ENCODE results near the gene NIN.
"Not testable (repeated sequence)": the region's sequence is repeated elsewhere in the genome, so short reads cannot be mapped to it uniquely, and the experiment has no call there.

Gene NIN

DNA sequence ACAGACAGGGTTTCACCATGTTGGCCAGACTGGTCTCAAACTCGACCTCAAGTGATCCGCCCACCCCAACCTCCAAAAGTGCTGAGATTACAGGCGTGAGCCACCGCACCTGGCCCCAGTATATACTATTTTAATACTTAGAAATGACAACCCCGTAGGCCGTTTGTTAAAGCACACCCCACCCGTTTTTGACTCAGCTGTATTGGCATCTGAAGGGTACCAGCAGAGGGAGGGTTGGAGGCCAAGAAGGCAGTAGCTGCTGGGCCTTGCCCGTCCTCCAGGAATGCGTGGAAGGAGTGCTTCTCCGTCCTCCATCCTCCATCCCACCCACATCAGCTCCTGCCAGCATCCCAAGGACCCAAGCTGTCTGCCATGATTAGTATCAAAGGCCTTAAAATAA, 6.3 kb upstream of the NIN start:
- DNase-seq, result no peak

DNA sequence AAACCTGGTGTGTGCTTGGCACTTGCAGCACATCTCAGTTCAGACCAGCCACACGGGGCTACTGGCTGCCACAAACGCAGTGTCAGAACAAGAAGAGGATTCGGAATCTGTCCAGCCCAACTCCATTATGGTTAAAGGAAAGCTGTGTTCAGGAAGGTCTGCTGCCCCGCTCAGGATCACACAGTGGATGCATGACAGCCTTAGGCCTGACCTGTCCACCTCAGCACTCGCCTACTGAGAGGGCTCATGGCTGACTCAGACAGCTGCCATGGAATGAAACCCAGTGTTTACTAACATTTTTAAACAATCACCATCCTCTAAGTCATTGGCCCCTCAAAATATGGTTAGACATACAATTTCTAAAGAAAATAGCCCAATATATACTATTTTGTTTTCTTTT, 5.6 kb upstream of the NIN start:
- no peak for DNase-seq

DNA sequence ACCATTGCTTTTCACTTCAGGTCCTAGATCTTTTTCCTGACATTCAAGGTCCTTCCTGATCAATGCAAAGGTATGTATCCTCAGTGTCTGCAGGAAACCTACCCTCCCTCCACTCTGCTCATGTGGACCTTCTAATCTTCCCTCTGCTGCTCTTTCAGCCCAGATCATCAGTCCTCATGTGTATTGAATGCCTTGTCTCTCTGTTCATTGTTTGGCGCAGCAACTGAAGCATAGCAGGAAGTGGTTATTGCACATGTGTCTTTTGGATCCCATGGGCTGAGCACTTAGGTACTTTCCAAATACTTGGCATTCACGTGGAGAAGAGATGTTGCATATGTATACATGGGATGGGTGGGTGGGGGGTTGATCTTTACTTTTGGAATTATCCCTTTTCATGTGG, 4.3 kb upstream of the NIN start:
- DNase-seq, result no peak

DNA sequence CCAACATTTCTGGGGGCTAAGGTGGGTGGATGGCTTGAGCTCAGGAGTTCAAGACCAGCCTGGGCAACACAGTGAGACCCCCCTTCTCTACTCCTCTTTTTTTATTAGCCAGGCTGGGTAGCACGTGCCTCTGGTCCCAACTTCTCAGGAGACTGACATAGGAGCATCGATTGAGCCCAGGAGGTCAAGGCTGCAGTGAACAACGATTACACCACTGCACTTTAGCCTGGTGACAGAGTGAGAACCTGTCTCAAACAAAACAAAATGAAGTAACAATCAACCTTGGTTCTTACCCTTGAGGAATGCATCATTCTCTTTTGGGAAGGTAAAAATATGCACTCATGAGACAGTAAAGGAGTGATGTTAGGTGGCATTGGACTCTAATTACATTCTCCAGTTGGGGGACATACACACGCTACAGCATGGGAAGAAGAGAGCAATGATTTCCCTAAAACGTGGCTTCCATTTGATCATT, 3.9 kb upstream of the NIN start:
- no peak for DNase-seq

DNA sequence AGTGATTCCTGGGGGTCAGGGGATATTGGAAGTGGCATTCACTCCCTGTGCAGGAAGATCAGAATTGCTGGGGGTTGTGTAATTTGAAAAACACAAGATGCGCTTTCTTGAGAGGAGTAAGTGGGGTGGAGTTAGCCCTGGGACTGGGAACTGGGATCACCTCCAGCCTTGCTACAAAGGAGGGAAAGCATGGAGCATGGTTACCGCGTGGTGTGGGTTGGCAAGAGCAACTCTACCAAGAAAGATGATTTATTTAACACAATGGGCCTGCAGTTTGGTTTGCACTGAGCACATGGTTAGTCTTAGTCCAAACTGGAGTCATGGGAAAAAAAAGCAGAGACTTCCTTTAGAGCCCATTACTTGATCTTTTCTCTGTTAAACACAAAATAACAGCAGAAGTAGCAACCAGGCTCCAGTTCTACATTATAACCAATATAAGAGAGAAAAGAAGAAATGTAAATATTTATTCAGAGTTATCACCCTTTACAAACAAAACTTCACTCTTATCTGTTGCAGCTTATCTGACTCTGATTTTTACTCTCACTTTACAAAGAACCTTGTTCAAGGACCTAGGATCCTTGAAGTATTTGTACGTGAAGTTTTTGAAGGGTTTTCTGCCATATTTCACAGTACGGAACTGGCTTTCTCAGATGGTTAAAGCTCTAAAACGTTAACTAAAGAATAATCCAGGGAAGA, 2.1 kb upstream of the NIN start:
- DNase-seq, result no peak

DNA sequence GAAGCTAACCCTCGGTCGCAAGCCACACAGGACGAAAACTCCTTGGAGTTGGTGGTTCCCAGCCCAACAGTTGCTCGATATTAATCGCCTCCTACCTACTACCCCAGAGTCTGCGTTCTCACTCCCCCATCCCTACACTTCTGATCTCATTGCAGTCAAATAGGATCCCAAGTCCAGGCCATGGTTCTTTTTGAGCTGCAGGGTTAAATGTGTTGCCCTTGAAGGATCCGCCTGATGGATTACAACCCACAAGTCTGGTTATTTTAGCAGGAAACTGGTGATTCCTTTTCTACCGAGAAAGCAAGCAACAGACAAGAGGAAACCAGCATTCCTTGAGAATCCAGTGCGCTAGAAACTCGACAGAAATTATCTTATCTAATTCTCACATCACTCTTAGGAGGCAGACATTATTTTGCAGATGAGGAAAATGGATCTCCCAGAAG, 785 bp upstream of the NIN start:
- DNase-seq, result no peak

DNA sequence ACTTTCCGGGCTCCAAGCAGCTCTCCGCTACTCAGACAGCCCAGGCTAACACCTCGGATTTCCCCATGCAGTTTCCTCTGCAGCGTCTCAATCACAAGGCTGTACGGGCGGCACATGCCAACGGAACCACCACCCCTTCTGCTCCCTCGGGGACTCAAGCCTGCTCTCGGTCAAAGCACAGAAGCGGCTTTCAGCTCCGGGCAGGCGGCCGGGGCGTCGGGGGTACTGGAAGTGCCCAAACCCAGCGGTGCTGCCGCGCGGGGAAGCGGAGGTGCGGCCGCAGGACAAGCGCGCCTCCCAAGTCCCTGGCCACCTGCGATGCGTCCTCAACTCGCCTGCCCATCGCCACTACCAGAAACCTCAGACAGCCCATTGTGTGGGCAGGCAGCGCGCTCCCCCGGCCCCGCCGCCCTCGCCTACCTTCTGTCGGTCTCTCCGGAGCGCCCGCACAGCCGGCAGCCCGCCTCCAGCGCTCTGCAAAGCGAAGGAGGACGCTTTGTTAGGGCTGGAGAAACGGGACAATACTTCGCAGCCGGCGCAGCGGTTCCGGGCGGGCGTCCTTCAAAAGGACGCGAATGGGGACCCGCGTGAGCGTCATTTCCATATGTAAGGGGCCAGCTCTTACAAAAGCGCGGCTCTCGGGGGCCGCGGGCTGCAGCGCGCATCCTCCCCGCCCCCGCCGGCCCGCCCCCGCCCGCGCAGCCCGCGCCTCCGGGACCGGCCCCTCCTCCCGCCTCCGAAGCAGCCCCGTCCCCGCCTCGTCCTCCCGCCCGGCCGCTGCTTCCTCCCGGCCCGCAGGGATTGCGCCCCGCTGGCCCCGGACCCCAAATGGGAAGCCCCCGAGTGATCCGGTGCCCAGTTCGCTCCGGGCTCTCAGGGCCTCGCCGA, 674 bp downstream of the NIN start:
- peak; percentile 57 for DNase-seq

DNA sequence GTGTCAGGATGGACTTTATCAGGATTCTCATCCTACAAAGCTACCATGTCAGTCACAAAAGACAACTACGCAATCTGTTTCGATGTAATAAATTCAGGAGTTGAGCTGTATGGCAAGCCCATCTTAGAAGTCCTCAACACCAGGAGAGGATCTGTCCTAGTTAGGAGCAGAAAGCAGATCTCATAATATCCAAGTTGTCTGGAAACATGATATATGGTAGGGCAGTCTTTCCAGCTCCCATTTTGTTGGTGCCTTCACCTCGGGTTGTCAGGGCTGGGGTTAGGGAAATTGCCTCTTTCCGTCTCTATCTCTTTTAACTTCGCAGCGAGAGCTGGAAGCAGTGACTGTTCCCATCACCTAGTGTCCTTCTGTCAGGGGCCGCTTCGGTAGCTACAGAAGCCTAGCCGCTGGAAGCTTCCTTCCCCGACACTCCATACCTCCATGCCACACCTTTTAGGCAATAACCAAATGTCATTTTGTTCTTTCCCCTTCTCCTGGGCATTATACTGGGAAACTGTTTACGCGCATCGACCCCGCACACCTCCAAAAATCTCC, 1.4 kb downstream of the NIN start:
- peak; percentile 57 for DNase-seq

DNA sequence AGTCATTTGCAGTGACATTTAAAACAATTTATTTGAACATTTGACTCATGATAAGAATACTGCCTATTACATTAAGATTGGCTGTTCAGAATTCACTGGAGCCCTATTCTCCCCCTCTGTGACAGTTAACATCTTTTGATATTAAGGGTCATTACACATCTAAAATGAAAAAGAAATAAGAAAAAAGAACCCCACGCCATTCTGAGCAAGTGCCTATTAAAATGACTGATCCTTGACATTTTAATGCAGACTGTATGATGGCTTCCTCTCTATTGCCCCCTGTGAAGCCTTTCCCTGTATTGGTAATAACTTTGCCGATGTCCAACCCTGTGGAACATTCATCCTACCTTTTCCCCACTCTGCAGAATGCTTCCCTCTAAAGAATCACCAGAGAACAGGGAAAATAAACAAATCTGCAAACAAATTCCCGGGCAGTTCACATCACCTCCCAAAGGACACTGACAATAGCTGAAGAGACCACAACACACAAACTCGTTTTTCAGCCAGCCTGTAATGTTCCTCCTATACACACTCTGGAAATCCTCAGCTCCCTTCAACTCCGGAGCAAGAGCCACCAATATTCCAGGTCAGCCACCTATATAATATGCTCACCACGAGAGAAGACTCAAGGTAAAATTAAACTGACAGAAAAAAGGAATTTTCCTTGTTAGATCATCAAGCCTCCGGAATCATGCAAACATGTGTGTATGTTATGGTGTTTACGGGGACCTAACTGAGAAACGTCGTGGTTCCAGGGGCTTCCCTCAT, 2.1 kb downstream of the NIN start:
- no peak for DNase-seq

DNA sequence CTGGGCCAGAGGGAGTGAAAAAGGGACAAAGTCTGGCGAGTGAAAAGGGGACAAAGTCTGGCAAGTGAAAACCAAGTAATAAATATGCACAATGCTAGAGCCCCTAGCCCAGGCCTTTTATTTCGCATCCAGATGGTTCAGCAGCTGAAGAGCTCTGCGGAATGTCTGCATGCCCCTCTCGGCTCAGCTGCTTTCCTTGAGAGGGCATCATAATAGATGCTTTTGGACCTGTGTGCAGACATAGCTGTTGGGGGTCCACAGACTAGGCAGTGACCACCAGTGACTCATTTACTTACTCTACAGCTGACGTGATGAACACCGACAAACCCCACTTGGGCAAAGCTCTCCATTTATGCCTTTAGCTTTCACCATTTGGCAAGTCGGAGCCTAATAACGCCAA, 4.3 kb downstream of the NIN start:
- DNase-seq, result no peak

DNA sequence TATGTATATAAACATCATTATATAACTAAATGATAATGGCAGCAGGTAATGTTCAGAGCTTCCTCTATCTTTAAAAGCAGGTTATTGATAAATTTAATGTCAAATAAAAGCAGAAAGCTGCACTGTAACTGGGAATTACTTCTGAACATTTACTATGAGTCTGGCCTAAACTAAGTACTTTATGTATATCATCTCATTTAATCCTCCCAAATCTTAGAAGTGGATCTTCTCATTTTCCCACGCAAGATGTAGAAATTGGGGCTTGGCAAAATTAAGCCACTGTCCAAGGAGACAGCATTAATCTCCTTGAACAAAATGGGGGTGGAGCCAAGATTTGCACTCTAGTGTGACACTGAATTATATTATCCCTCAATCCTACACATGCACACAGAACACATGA, 5.7 kb downstream of the NIN start:
- no peak for DNase-seq

DNA sequence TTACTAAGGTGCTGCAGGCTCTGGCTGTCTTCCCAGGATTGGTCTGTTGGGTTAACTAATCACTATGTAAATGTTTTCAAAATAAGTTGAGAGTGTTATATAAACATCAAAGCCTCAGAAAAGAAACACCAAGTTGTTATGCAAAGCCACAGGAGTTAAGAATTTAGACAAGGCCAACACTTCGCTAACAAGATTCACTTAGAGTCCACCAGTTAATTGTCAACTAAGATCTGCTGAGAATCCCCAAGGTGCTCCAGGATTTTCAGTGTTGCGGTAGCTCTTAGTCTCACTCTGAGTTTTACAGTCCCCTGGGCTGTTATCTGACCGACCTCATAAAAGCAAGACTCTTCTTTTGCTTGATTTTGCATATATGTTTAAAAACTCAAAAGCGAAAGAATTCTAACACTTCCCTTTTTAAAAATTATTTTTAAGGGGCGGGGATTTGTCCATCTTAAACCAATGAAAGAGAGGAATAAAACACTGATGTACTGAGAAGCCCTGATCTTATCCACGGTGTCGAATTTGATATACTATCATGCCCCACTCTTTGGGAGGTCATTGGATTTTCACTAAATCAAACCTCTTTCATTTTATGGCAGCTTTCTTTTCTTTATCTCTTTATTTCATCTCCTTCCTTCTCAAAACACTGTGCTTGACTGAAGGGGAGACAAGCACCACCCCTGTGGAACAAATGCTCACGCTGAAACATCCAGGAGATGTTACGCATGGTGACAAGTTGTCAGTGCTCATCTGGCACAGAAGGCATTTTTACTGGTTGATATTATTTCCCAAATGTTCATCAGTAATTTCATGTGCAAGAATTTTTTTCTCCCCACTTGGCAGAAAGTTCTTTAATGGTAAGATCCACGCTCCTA, 7.0 kb downstream of the NIN start:
- DNase-seq, result no peak

DNA sequence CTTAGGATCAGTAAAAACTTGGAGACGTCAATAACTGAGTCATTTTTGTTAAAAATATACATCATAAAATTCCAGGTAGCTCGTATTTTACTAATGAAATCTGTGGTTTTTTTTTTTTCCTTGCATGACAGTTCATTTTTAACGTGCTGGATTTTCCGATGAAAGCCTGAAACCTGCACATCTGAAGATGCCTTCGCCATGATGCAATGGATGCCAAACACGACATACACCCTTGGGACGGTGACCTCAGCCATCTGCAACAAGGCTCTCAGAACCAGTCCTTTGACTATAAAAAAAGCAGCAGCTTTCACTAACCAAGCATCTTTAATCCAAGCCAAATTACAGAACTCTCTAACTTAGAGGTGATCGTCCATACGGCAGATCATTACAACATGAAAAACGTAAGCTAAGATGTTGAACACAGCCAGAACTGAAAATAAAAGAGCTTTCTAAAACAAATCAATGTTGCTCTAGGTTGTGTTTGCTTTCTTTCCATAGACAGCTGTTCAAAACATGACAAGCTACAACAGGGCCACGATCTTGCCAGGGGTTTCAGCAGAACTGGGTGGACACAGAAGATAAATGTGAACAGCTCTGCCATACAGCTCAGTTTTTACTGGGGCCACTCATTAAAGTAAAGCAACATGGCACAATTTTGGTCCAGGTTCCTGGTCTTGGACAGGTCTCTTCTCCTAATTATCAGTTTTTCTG, 7.8 kb downstream of the NIN start:
- no peak for DNase-seq

DNA sequence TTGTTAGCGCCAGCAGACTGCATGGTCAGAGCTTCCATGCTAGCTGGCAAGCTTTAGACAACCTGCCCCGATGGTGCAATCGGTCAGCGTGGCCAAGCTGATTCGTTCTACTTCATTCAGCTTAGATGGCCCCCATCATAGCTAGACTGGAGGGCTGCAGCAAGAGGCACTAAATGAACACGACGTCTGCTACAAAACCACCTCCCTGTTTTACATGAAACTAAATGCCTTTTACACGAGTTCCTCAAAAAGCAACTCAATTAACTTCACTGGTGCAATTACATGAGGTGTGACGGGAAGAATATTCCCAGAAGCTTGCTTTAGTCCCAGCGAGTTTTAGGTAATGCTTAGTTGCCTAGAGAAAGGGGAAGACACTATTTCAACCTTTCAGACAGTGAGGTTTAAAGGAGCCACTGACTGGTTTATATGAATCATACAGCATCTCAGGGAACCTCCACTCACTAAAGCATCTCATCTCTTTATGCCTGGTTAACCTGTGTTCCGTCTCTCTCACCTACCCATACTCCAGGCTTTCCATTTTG, 8.4 kb downstream of the NIN start:
- no peak for DNase-seq

DNA sequence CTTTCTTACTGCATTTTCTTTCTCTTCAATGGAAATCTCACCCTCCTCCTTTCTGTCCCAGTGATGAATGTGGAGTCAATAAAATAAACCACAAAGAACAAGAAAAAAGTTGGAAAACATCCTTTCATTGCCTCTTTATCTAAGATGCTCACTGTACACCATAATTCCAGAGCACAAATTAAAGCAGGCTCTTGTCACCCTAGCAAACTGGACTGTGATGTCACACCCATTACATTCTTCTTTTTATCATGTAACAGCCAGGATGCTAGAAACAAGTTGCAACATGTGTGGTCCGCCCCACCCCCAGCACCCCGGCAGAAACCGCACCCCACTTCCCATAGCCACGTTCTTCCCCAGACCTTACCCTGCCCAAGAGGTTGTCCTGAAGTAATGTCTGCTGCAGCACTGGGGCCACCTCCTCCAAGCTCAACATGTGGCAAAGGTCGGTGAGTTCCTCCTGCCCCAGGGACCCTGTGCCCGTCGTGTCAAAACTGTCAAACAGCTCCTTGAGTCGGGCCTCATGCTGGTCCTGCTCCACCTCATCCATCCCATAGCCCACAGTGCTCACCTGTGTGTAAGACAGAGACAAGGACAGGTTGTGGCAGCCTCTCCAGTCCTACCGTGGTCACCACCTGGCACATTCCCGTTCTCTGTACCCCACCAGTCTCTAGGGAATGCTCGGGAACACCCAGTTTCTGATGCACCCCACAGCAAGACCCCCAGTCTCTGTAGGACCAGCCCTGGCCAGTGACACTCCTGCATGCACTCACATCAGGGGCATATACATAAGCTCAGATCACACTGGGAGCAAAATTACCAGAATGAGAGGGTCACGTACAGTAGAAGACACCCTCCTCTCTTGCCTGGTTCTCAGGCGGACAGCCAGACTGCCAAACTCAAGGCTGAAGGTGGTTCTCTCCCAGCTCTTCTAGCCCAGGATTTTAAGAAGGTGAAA, 9.2 kb downstream of the NIN start:
- no peak for DNase-seq

DNA sequence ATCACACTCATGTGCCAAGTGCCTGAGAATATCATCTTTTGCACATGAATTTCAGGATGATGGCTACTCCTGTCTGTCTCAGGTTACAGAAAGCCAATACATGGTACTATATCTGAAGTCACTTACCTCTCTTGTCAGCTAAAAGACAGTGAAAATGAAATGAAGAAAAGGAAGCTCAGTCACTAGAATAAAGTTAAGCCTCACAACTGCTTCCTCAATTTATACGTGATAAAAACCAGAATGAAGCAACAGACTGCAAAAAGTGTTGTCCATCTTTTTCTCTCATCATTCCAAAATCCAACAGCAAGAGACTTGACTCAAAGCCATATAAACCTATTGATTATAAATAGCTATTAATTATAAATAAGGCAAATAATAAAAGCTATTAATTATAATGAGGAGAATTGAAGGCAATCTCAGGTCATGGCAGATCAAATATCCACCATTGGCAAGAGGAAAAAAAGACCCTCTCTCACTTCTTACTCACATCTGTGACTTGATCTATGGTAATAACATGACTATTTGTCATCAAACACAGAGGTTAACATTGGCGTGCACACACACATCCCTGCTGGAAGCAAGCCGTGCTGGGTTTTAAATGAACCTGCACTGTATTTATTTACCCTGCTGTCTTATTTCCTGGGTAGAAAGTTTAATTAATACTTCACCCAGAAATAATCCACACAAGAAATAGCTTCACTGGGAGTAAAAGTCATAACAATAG, 10.0 kb downstream of the NIN start:
- DNase-seq, result no peak

DNA sequence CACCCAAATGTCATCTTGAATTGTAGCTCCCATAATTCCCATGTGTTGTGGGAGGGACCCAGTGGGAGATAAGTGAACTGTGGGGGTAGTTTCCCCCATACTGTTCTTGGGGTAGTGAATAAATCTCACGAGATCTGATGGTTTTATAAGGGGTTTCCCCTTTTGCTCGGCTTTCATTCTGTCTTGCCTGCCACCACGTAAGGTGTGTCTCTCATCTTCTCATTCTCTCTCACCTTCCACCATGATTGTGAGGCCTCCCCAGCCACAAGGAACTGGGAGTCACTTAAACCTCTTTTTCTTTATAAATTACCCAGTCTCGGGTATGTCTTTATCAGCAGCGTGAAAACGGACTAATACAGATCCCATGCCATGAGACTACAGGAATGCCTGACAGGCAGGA, 11.7 kb downstream of the NIN start:
- DNase-seq, result not testable (repeated sequence)

DNA sequence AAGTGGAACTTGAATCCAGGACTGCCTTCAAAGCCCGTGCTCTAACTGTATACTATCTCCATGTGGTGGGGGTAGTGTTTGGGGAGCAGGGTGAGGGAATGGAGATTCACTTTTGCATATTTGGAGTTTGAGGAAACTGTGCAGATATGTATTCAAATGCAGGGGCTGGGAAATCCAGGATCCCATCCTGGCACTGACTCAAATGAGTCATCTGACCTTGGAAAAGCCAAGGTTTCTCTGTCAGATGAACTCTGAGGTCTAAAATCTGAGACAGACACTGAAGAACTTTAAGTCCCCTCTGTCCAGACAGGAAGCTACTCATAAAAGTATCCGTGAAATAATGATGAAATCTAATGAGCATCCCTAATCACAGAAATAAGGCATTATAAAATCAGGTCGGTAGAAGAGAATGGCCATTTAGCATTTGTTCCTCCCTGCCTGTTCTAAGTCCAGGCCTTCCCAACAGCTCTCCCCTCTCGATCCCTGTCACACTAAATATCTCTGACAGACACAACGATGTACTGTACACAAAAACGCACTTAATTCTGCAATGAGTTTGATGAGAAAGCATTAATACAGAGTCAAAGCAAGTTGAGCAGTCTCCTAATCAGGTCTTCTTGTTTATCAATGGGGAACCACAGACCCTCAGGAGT, 14.4 kb downstream of the NIN start:
- no peak for DNase-seq

DNA sequence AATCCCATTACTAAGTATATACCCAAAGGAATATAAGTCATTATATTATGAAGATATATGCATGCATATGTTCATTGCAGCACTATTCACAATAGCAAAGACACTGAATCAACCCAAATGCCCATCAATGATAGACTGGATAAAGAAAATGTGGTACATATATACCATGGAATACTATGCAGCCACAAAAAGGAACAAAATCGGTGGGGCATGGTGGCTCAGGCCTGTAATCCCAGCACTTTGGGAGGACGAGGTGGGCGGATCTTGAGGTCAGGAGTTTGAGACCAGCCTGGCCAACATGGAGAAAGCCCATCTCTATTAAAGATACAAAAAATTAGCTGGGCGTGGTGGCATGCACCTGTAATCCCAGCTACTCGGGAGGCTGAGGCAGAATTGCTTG, 15.4 kb downstream of the NIN start:
- DNase-seq, result not testable (repeated sequence)

Measured in NCI-H748 treated with DMSO at 0.1 percent for 48 hours (cell line).